Measurements from ENCODE around the gene RET. TPM values are rescaled to one million over a fixed set of nuclear protein-coding genes. Genes with fewer than 3 reads are reported as not detected.
"Not testable (repeated sequence)": the region's sequence is repeated elsewhere in the genome, so short reads cannot be mapped to it uniquely, and the experiment has no call there.

The RET gene
- total and polyA plus RNA-seq, 7 donors: 1.8 to 6.5 (median 3.9) TPM; not detected in 2

DNA sequence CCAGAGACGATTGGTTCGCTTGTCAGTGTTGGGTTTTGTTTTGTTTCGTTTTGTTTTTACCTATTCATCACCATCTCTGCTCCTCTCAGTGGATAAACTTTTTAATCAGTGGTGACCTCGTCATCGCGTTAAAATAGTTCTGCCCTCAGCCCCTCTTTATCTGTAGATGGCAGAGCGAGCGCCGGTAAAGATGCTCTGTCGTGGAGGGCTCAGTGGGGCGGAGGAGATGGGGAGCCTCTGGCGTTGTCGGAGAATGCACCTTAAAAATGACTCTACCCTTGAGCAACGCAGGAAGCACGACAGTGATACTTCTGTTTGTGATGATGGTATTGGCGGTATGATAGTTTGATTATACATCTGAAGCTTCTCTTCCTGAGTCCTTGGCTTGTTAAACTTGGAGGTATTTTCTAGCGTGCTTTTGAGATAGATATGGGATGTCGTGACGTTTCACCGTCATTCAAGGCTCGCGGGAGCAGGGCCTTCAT is 61.9 kb downstream of the RET start:
- no peak for DNase-seq
- Histone ChIP-seq H3K36me3 (no peaks in the 10 kb centered on the region), H3K9me3 (no peaks in the 10 kb centered on the region), H3K27ac (peak overlapping the region; percentile 97 to 99 (median 98)), H3K4me3 (peak overlapping the region; percentile 73 to 94 (median 87)), H3K4me1 (peaks cover 0 to 31% (median 24%) of the 10 kb centered on the region in 4 donors), H3K27me3 (no peaks in the 10 kb centered on the region)
- TF ChIP-seq, protein P1, sequence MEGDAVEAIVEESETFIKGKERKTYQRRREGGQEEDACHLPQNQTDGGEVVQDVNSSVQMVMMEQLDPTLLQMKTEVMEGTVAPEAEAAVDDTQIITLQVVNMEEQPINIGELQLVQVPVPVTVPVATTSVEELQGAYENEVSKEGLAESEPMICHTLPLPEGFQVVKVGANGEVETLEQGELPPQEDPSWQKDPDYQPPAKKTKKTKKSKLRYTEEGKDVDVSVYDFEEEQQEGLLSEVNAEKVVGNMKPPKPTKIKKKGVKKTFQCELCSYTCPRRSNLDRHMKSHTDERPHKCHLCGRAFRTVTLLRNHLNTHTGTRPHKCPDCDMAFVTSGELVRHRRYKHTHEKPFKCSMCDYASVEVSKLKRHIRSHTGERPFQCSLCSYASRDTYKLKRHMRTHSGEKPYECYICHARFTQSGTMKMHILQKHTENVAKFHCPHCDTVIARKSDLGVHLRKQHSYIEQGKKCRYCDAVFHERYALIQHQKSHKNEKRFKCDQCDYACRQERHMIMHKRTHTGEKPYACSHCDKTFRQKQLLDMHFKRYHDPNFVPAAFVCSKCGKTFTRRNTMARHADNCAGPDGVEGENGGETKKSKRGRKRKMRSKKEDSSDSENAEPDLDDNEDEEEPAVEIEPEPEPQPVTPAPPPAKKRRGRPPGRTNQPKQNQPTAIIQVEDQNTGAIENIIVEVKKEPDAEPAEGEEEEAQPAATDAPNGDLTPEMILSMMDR (IDR thresholded peaks at IDR 0.05): no peak
- TF ChIP-seq POLR2AphosphoS5 (IDR thresholded peaks at IDR 0.05): peak in 1 of 4 donors; percentile 30
- 1% methylated on average over 22 of the region's 22 CpGs for WGBS, 2 donors
- intact Hi-C loops (cut with DNase I): loop anchor here (10.0 kb wide), 1 partner anchor 256 kb away; no protein-coding TSS in a partner anchor

DNA sequence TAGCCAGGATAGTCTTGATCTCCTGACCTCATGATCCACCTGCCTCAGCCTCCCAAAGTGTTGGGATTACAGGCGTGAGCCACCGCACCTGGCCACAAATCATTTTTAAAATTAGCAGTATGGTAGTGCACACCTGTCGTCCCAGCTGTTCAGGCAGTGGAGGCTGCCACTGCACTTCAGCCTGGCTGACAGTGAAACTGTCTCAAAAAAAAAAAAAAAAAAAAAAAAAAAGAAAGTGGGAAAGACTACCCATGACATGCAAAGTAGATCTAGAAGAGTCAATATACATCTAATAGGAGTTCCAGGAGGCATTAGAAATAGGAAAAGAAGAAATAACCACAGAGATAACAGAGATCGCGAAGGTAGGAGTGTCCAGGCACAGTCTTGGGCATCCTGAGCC is 64.6 kb downstream of the RET start:
- no peaks in the 10 kb centered on the region for H3K36me3 ChIP-seq
- intact Hi-C loops (cut with DNase I): no loop called here
- no peaks in the 10 kb centered on the region for H3K27me3 ChIP-seq
- WGBS, 2 donors: 83 to 85% methylated on average over 5 of the region's 5 CpGs
- TF ChIP-seq POLR2A (IDR thresholded peaks at IDR 0.05): no peak
- no peak for TF ChIP-seq POLR2AphosphoS5 (IDR thresholded peaks at IDR 0.05)
- TF ChIP-seq EP300 (IDR thresholded peaks at IDR 0.05): no peak
- TF ChIP-seq, protein P1 (IDR thresholded peaks at IDR 0.05): no peak
- DNase-seq: no peak
- no peaks in the 10 kb centered on the region for H3K9me3 ChIP-seq
- peak overlapping the region in 1 of 4 donors; percentile 35 for H3K27ac ChIP-seq
- peaks cover 0 to 35% (median 27%) of the 10 kb centered on the region in 4 donors for H3K4me1 ChIP-seq
- H3K4me3 ChIP-seq: no peak overlapping the region

DNA sequence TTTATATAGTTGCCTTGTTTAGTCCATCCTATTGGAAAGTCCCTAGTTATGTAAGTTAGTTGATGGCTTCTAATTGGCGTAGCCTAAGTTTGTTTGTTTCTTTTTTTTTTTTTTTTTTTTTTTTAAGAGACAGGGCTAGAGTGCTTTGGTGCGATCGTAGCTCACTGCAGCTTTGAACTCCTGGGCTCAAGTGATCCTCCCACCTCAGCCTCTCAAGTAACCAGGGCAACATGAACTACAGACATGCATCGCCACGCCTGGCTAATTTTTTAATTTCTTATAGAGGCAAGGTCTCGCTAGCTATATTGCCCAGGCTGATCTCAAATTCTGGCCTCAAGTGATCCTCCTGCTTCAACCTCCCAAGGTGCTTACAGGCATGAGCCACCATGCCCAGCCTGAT is 68.4 kb downstream of the RET start:
- intact Hi-C loops (cut with DNase I): no loop called here
- H3K4me1 ChIP-seq: peaks cover 0 to 17% (median 7%) of the 10 kb centered on the region in 4 donors
- H3K27ac ChIP-seq: no peak overlapping the region
- 78 to 85% methylated on average over 6 of the region's 6 CpGs for WGBS, 2 donors
- H3K9me3 ChIP-seq: no peaks in the 10 kb centered on the region
- no peaks in the 10 kb centered on the region for H3K36me3 ChIP-seq
- no peak overlapping the region for H3K4me3 ChIP-seq
- no peak for DNase-seq
- TF ChIP-seq POLR2AphosphoS5 (IDR thresholded peaks at IDR 0.05) (no peak), EP300 (IDR thresholded peaks at IDR 0.05) (no peak), POLR2A (IDR thresholded peaks at IDR 0.05) (no peak)
- TF ChIP-seq, protein P1 (IDR thresholded peaks at IDR 0.05): no peak
- H3K27me3 ChIP-seq: no peaks in the 10 kb centered on the region

DNA sequence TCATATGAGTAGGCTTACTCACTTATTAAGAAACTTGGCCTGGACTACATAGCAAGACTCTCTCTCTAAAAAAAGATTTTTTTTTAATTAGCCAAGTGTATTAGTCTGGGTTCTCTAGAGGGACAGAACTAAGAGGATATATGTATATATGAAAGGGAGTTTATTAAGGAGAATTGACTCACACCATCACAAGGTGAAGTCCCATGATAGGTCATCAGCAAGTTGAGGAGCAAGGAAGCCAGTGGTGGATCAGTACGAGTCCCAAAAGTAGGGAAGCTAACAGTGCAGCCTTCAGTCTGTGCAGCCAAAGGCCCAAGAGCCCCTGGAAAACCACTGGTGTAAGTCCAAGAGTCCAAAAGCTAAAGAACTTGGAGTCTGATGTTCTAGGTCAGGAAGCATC is 69.1 kb downstream of the RET start:
- H3K36me3 ChIP-seq; intact Hi-C loops (cut with DNase I); H3K4me3 ChIP-seq; H3K9me3 ChIP-seq; H3K27ac ChIP-seq; H3K27me3 ChIP-seq; DNase-seq: not testable (repeated sequence)
- H3K4me1 ChIP-seq: peaks cover 0 to 16% (median 5%) of the 10 kb centered on the region in 4 donors
- 93 to 98% methylated on average over 1 of the region's 1 CpG for WGBS, 2 donors

DNA sequence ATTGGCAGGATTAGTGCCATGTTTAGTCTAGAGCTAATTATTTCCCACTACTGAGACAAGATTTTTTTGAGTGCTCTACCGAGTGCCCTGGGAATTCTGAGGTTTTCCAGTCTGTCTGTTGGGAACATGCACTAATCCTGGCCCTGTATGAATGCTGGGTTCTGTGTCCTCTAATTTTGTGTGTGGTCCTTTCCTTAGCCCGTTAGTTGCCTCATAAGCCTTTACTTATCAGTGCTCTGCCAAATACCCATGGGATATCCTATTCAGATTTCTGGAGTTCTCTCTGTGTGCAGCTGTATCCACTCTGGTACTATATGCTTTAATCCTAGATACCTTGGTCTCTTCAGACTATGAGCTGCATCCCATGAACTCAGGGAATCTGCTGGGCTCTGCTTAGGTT is 74.5 kb downstream of the RET start:
- no peaks in the 10 kb centered on the region for H3K9me3 ChIP-seq
- TF ChIP-seq POLR2A (IDR thresholded peaks at IDR 0.05) (no peak), EP300 (IDR thresholded peaks at IDR 0.05) (no peak), POLR2AphosphoS5 (IDR thresholded peaks at IDR 0.05) (no peak)
- TF ChIP-seq, protein P1 (IDR thresholded peaks at IDR 0.05): no peak
- WGBS, 2 donors: 77 to 84% methylated on average over 2 of the region's 2 CpGs
- peaks cover 0 to 27% (median 11%) of the 10 kb centered on the region in 4 donors for H3K4me1 ChIP-seq
- DNase-seq: no peak
- intact Hi-C loops (cut with DNase I): no loop called here
- H3K36me3 ChIP-seq: no peaks in the 10 kb centered on the region
- H3K4me3 ChIP-seq: no peak overlapping the region
- no peaks in the 10 kb centered on the region for H3K27me3 ChIP-seq
- no peak overlapping the region for H3K27ac ChIP-seq

Data from sigmoid colon (tissue), 7 donors.